K562 (cell line): ENCODE results near the gene PDE6G. TPM values are rescaled to one million over a fixed set of nuclear protein-coding genes. Genes with fewer than 3 reads are reported as not detected.

ENCODE experiments used
- ATF6 ChIP-seq: sonication (generic); formaldehyde crosslinking; IDR thresholded peaks from 2 replicates; pipeline ENCODE4 v1.4.0; 2020; ENCODE audit warnings: mild to moderate bottlenecking, missing genetic modification reagents
- CBFB ChIP-seq: sonication (generic); formaldehyde crosslinking; IDR thresholded peaks from 2 replicates; pipeline ENCODE4 v1.4.0; 2020; ENCODE audit warnings: mild to moderate bottlenecking, missing genetic modification reagents
- CBX3 ChIP-seq, 2 experiments: IDR thresholded peaks; 1 replicate in 1 of 2; 2 replicates in 1 of 2; pipeline ENCODE4 v1.6.1; 2012; ENCODE audit warnings: inconsistent platforms in 2 of 2, low read length in 2 of 2, borderline replicate concordance in 1 of 2, control low read depth in 1 of 2
- CHD4 ChIP-seq: fragments of 200-600 bp; sonication (generic); IDR thresholded peaks from 3 replicates; pipeline ENCODE4 v1.6.1; 2012; ENCODE audit warnings: low read depth, mild to moderate bottlenecking, mixed read lengths, low read length, inconsistent platforms; ENCODE audit not compliant: insufficient read depth, insufficient replicate concordance, poor library complexity, severe bottlenecking
- COPS2 ChIP-seq: fragments of 450-650 bp; conservative IDR thresholded peaks from 2 replicates; pipeline ENCODE4 v1.6.1; 2016; ENCODE audit warnings: mild to moderate bottlenecking, moderate library complexity
- ELF2 ChIP-seq: fragments of 250-450 bp; sonication (Bioruptor Pico); IDR thresholded peaks from 2 replicates; pipeline ENCODE4 v1.5.0; 2021; ENCODE audit warnings: mild to moderate bottlenecking
- MCM5 ChIP-seq: fragments of 450-650 bp; IDR thresholded peaks from 2 replicates; pipeline ENCODE4 v1.6.1; 2016; ENCODE audit warnings: low read depth
- PTBP1 ChIP-seq: fragments of 200-400 bp; formaldehyde crosslinking; IDR thresholded peaks from 2 replicates; pipeline ENCODE4 v1.6.1; 2017; ENCODE audit warnings: low read depth, low read length
- SPI1 ChIP-seq: IDR thresholded peaks from 2 replicates; pipeline ENCODE4 v1.6.1; 2011; ENCODE audit warnings: low read depth, low read length, control low read depth, borderline replicate concordance
- XRCC5 ChIP-seq: fragments of 200-400 bp; formaldehyde crosslinking; IDR thresholded peaks from 2 replicates; pipeline ENCODE4 v1.6.1; 2017; ENCODE audit warnings: low read depth, mild to moderate bottlenecking, low read length
- ZNF3 ChIP-seq: fragments of 250-450 bp; sonication (Bioruptor Pico); IDR thresholded peaks from 2 replicates; pipeline ENCODE4 v1.5.0; 2021; ENCODE audit warnings: mild to moderate bottlenecking, moderate library complexity
- ZNF707 ChIP-seq: fragments of 250-450 bp; sonication (Bioruptor Pico); conservative IDR thresholded peaks from 2 replicates; pipeline ENCODE4 v1.8.0; 2022; ENCODE audit warnings: inconsistent platforms, mild to moderate bottlenecking, moderate library complexity
- polyA plus RNA-seq, 8 experiments: library from polyadenylated mRNA; depleted of rRNA in 4 of 8; stranded (reverse) in 5 of 8; unstranded in 3 of 8; fragments of >200 nt; fragmentation: Nextera tagmentation in 2 of 8; fragmentation: Illumina TruSeq in 1 of 8; extraction: Ambion mirVana in 2 of 8; extraction: Trizol in 1 of 8; gene quantifications; 2 replicates each; pipeline versions ENCODE4 v1.2.1 to v1.2.3, GENCODE V29; 2011 to 2014; ENCODE audit warnings: inconsistent platforms in 1 of 8, missing spikeins in 1 of 8
- total RNA-seq, 7 experiments: library from RNA; depleted of rRNA in 6 of 7; stranded (reverse); fragments of >200 nt in 6 of 7; fragmentation: Illumina TruSeq in 2 of 7; extraction: Trizol in 2 of 7; gene quantifications; 2 replicates each; pipeline versions ENCODE4 v1.2.1 to v1.2.3, GENCODE V29; 2011 to 2021; ENCODE audit warnings: low replicate concordance in 1 of 7
- TF ChIP-seq, protein P1 (sequence below): sonication (generic); formaldehyde crosslinking; IDR thresholded peaks from 2 replicates; pipeline ENCODE4 v1.8.0; 2023; ENCODE audit warnings: mild to moderate bottlenecking, missing genetic modification reagents

Gene PDE6G
- total and polyA plus RNA-seq, 9 of the 15 experiments (the other 6 are each of a cell fraction or from before 2014, with no cell fraction given) = 0.14 to 0.59 TPM; not detected in 7

- TF ChIP-seq ATF6 (CRISPR knock-in tag) (no peak), ZNF707 (no peak), MCM5 (no peak), SPI1 (0 out of 2 replicates have a peak, but pooled peaks have one; percentile 18), CBFB (CRISPR knock-in tag) (0 out of 2 replicates have a peak, but pooled peaks have one; percentile 32), XRCC5 (no peak), CHD4 (no peak), ZNF3 (CRISPR knock-in tag) (no peak), ELF2 (CRISPR knock-in tag) (no peak), CBX3 (IDR thresholded peaks at IDR 0.05; ENCODE audit: borderline replicate concordance in 1 of 2, low read length in 2 of 2) (no peak), COPS2 (no peak), PTBP1 (no peak)
- TF ChIP-seq, protein P1, sequence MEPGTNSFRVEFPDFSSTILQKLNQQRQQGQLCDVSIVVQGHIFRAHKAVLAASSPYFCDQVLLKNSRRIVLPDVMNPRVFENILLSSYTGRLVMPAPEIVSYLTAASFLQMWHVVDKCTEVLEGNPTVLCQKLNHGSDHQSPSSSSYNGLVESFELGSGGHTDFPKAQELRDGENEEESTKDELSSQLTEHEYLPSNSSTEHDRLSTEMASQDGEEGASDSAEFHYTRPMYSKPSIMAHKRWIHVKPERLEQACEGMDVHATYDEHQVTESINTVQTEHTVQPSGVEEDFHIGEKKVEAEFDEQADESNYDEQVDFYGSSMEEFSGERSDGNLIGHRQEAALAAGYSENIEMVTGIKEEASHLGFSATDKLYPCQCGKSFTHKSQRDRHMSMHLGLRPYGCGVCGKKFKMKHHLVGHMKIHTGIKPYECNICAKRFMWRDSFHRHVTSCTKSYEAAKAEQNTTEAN (CRISPR knock-in tag) = no peak
- TF ChIP-seq, all 486 proteins: peak for 4
Measured at GRCh38 chr17:81682565-81683207, 26.3 kb upstream of the PDE6G start (continued).
